ENCODE data around the gene NRXN3. TPM values are rescaled to one million over a fixed set of nuclear protein-coding genes. Genes with fewer than 3 reads are reported as not detected.

Gene NRXN3
- polyA plus RNA-seq, 1 donor (not counting 4 experiments of a cell fraction or from before 2014, with no cell fraction given): 0.89 TPM

DNA sequence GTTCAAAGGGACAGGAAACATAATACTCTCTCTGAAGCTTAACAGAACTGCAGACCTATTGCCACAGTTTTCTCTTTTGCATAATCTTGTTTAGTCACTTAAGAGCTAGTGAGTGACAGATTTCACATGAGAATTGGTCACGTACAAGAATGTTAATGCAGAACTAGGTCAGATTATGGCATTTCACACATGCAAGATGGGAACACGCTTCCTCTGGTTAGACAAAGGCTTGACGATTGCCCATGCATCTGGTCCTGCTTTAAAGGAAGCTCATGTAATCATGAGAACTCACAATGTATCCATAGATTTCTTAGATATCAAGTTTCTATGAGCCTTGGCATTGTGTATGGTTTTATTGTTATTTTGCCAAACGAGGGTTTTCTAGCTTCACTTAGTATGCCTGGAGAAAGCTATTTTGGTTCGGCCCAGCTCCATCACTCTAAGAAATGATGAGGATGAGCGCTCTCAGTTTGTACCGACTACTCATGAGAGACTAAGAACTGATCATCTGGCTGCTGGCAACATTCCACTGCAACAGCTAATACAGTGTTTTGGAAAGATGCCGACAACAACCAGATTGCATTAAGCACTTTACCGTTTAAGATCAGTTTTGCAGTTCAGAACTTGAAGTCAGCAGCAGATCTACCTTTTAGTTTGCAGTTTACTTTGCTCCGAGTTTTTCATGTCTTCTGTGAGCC lies 1661.2 kb downstream of the NRXN3 start:
- Histone ChIP-seq H3K36me3 (ENCODE audit: control insufficient read depth in 2 of 2, extremely low read depth in 1 of 2, insufficient read depth in 2 of 2, low read length in 2 of 2) (no peaks in the 10 kb centered on the region), H3K27ac (ENCODE audit: control insufficient read depth, insufficient read depth, low read length) (no peak overlapping the region), H3K9me3 (ENCODE audit: control insufficient read depth, low read depth, low read length) (no peaks in the 10 kb centered on the region), H4K20me1 (ENCODE audit: control insufficient read depth, extremely low read depth, insufficient read depth, low read length) (no peaks in the 10 kb centered on the region), H3K79me2 (ENCODE audit: control insufficient read depth, insufficient read depth, low read length) (no peaks in the 10 kb centered on the region), H3K4me1 (ENCODE audit: control insufficient read depth, extremely low read depth, insufficient read depth, low read length) (peaks cover 3% of the 10 kb centered on the region), H3K4me2 (ENCODE audit: control insufficient read depth, extremely low read depth, insufficient read depth, low read depth, low read length) (no peak overlapping the region), H3K27me3 (ENCODE audit: control insufficient read depth, extremely low read depth, insufficient read depth, low read length) (no peaks in the 10 kb centered on the region), H3K9me1 (ENCODE audit: control insufficient read depth, extremely low read depth, insufficient read depth, low read length) (no peaks in the 10 kb centered on the region), H2AFZ (ENCODE audit: control insufficient read depth, low read length) (no peak overlapping the region), H3K9ac (ENCODE audit: control insufficient read depth, extremely low read depth, insufficient read depth, low read length) (no peak overlapping the region), H3K4me3 (ENCODE audit: control insufficient read depth in 2 of 3, extremely low read depth in 1 of 3, insufficient read depth in 2 of 3, low read depth in 1 of 3, low read length in 3 of 3) (no peak overlapping the region)
- TF ChIP-seq EZH2 (IDR thresholded peaks at IDR 0.05; ENCODE audit: low read length): no peak
- TF ChIP-seq, protein P1, sequence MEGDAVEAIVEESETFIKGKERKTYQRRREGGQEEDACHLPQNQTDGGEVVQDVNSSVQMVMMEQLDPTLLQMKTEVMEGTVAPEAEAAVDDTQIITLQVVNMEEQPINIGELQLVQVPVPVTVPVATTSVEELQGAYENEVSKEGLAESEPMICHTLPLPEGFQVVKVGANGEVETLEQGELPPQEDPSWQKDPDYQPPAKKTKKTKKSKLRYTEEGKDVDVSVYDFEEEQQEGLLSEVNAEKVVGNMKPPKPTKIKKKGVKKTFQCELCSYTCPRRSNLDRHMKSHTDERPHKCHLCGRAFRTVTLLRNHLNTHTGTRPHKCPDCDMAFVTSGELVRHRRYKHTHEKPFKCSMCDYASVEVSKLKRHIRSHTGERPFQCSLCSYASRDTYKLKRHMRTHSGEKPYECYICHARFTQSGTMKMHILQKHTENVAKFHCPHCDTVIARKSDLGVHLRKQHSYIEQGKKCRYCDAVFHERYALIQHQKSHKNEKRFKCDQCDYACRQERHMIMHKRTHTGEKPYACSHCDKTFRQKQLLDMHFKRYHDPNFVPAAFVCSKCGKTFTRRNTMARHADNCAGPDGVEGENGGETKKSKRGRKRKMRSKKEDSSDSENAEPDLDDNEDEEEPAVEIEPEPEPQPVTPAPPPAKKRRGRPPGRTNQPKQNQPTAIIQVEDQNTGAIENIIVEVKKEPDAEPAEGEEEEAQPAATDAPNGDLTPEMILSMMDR (optimal IDR thresholded peaks at IDR 0.05 in 1 of 3, IDR thresholded peaks at IDR 0.05 in 1 of 3, conservative IDR thresholded peaks at IDR 0.05 in 1 of 3; ENCODE audit: extremely low read depth in 1 of 3, insufficient read depth in 2 of 3, low read length in 3 of 3): no peak
- FAIRE-seq (no peak), DNase-seq (ENCODE audit: low read depth, low spot score) (no peak)
- dilution Hi-C loops (cut with MboI; ENCODE audit: extremely low pct_ligation_motif_present, low sequenced_read_pairs): no loop called here

GRCh38 chr14:79833781-79834180 lies 1663.6 kb downstream of the NRXN3 start:
- DNase-seq (ENCODE audit: low read depth, low spot score): no peak
- H3K27ac ChIP-seq (ENCODE audit: control insufficient read depth, insufficient read depth, low read length): no peak overlapping the region
- H3K4me3 ChIP-seq (ENCODE audit: control insufficient read depth in 2 of 3, extremely low read depth in 1 of 3, insufficient read depth in 2 of 3, low read depth in 1 of 3, low read length in 3 of 3): no peak overlapping the region
- peaks cover 3% of the 10 kb centered on the region for H3K4me1 ChIP-seq (ENCODE audit: control insufficient read depth, extremely low read depth, insufficient read depth, low read length)
- no peaks in the 10 kb centered on the region for H3K9me3 ChIP-seq (ENCODE audit: control insufficient read depth, low read depth, low read length)
- H4K20me1 ChIP-seq (ENCODE audit: control insufficient read depth, extremely low read depth, insufficient read depth, low read length): no peaks in the 10 kb centered on the region
- no peaks in the 10 kb centered on the region for H3K36me3 ChIP-seq (ENCODE audit: control insufficient read depth in 2 of 2, extremely low read depth in 1 of 2, insufficient read depth in 2 of 2, low read length in 2 of 2)
- no peaks in the 10 kb centered on the region for H3K79me2 ChIP-seq (ENCODE audit: control insufficient read depth, insufficient read depth, low read length)
- H3K4me2 ChIP-seq (ENCODE audit: control insufficient read depth, extremely low read depth, insufficient read depth, low read depth, low read length): no peak overlapping the region
- FAIRE-seq: no peak
- TF ChIP-seq, protein P1 (optimal IDR thresholded peaks at IDR 0.05 in 1 of 3, IDR thresholded peaks at IDR 0.05 in 1 of 3, conservative IDR thresholded peaks at IDR 0.05 in 1 of 3; ENCODE audit: extremely low read depth in 1 of 3, insufficient read depth in 2 of 3, low read length in 3 of 3): no peak
- no peak for TF ChIP-seq EZH2 (IDR thresholded peaks at IDR 0.05; ENCODE audit: low read length)
- dilution Hi-C loops (cut with MboI; ENCODE audit: extremely low pct_ligation_motif_present, low sequenced_read_pairs): no loop called here
- no peak overlapping the region for H2AFZ ChIP-seq (ENCODE audit: control insufficient read depth, low read length)
- no peaks in the 10 kb centered on the region for H3K27me3 ChIP-seq (ENCODE audit: control insufficient read depth, extremely low read depth, insufficient read depth, low read length)
- H3K9me1 ChIP-seq (ENCODE audit: control insufficient read depth, extremely low read depth, insufficient read depth, low read length): no peaks in the 10 kb centered on the region
- no peak overlapping the region for H3K9ac ChIP-seq (ENCODE audit: control insufficient read depth, extremely low read depth, insufficient read depth, low read length)
